Thyroid gland (tissue), 4 donors: ENCODE measurements around the gene RUNX2.
"Not testable (repeated sequence)": the region's sequence is repeated elsewhere in the genome, so short reads cannot be mapped to it uniquely, and the experiment has no call there.

ENCODE experiments used
- POLR2A ChIP-seq, 2 donors: fragments of 450-650 bp; IDR thresholded peaks; one replicate each; pipeline ENCODE4 v1.6.1; 2017; ENCODE audit warnings: antibody characterized with exemption in 2 of 2, mild to moderate bottlenecking in 2 of 2, moderate library complexity in 1 of 2
- TF ChIP-seq, protein P1 (sequence below), 6 experiments: fragments of 200-600 bp in 3 of 6; fragments of 450-650 bp in 3 of 6; sonication (generic) in 3 of 6; IDR thresholded peaks; one replicate each; pipeline ENCODE4 v1.5.1; 2016 to 2019; ENCODE audit warnings: antibody characterized with exemption in 6 of 6, mild to moderate bottlenecking in 2 of 6, inconsistent platforms in 1 of 6, moderate library complexity in 1 of 6

DNA sequence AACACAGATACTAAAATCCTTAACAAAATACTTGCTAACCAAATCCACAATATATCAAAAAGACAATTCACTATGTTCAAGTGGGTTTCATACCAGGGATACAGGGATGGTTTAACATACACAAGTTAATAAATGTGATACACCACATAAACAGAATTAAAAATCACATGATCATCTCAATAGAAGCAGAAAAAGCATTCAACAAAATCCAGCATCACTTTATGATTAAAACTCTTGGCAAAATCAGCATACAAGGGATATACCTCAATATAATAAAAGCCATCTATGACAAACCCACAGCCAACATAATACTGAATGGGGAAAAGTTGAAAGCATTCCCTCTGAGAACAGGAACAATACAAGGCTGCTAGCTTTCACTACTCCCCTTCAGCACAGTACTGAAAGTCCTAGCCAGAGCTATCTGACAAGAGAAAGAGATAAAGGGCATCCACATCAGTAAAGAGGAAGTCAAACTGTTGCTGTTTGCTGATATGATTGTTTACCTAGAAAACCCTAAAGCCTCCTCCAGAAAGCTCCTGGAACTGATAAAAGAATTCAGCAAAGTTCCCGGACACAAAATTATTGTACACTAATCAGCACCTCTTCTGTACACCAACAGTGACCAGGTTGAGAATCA, 33.9 kb upstream of the RUNX2 start:
- TF ChIP-seq, protein P1, sequence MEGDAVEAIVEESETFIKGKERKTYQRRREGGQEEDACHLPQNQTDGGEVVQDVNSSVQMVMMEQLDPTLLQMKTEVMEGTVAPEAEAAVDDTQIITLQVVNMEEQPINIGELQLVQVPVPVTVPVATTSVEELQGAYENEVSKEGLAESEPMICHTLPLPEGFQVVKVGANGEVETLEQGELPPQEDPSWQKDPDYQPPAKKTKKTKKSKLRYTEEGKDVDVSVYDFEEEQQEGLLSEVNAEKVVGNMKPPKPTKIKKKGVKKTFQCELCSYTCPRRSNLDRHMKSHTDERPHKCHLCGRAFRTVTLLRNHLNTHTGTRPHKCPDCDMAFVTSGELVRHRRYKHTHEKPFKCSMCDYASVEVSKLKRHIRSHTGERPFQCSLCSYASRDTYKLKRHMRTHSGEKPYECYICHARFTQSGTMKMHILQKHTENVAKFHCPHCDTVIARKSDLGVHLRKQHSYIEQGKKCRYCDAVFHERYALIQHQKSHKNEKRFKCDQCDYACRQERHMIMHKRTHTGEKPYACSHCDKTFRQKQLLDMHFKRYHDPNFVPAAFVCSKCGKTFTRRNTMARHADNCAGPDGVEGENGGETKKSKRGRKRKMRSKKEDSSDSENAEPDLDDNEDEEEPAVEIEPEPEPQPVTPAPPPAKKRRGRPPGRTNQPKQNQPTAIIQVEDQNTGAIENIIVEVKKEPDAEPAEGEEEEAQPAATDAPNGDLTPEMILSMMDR (IDR thresholded peaks at IDR 0.05) = not testable (repeated sequence)
- TF ChIP-seq POLR2A (IDR thresholded peaks at IDR 0.05) = not testable (repeated sequence)
